Measurements from ENCODE around the gene MBNL1.
"Not testable (repeated sequence)": the region's sequence is repeated elsewhere in the genome, so short reads cannot be mapped to it uniquely, and the experiment has no call there.

MBNL1 gene

GRCh38 chr3:152319256-152319655 lies 50.5 kb downstream of the MBNL1 start:
- DNase-seq (ENCODE audit: low read depth in 3 of 3), result no peak

GRCh38 chr3:152319831-152320617 lies 51.3 kb downstream of the MBNL1 start:
- DNase-seq (ENCODE audit: low read depth in 3 of 3), result no peak

GRCh38 chr3:152321200-152321954 lies 52.6 kb downstream of the MBNL1 start:
- DNase-seq (ENCODE audit: low read depth in 3 of 3), result no peak

GRCh38 chr3:152321955-152322377 lies 53.2 kb downstream of the MBNL1 start:
- DNase-seq (ENCODE audit: low read depth in 3 of 3), result no peak

- DNase-seq (ENCODE audit: low read depth in 3 of 3), result no peak
Observed at GRCh38 chr3:152322756-152323155, 54.0 kb downstream of the MBNL1 start.

GRCh38 chr3:152323834-152324233 lies 55.1 kb downstream of the MBNL1 start:
- DNase-seq (ENCODE audit: low read depth in 3 of 3), result no peak

GRCh38 chr3:152325136-152325535 lies 56.4 kb downstream of the MBNL1 start:
- DNase-seq (ENCODE audit: low read depth in 3 of 3), result no peak

GRCh38 chr3:152327203-152327602 lies 58.5 kb downstream of the MBNL1 start:
- DNase-seq (ENCODE audit: low read depth in 3 of 3), result no peak

- no peak for DNase-seq (ENCODE audit: low read depth in 3 of 3)
Observed at GRCh38 chr3:152328841-152329240, 60.1 kb downstream of the MBNL1 start.

GRCh38 chr3:152330559-152330958 lies 61.8 kb downstream of the MBNL1 start:
- no peak for DNase-seq (ENCODE audit: low read depth in 3 of 3)

- no peak for DNase-seq (ENCODE audit: low read depth in 3 of 3)
Observed at GRCh38 chr3:152331018-152331541, 62.4 kb downstream of the MBNL1 start.

GRCh38 chr3:152331998-152332397 lies 63.3 kb downstream of the MBNL1 start:
- DNase-seq (ENCODE audit: low read depth in 3 of 3), result no peak

- no peak for DNase-seq (ENCODE audit: low read depth in 3 of 3)
Observed at GRCh38 chr3:152333928-152334327, 65.2 kb downstream of the MBNL1 start.

GRCh38 chr3:152334761-152335160 lies 66.0 kb downstream of the MBNL1 start:
- no peak for DNase-seq (ENCODE audit: low read depth in 3 of 3)

- DNase-seq (ENCODE audit: low read depth in 3 of 3), result no peak
Observed at GRCh38 chr3:152335273-152335672, 66.5 kb downstream of the MBNL1 start.

- not testable (repeated sequence) for DNase-seq (ENCODE audit: low read depth in 3 of 3)
Observed at GRCh38 chr3:152337337-152337736, 68.6 kb downstream of the MBNL1 start.

GRCh38 chr3:152338159-152338720 lies 69.5 kb downstream of the MBNL1 start:
- DNase-seq (ENCODE audit: low read depth in 3 of 3), result no peak

GRCh38 chr3:152339881-152340505 lies 71.3 kb downstream of the MBNL1 start:
- DNase-seq (ENCODE audit: low read depth in 3 of 3), result no peak

- DNase-seq (ENCODE audit: low read depth in 3 of 3), result no peak
Observed at GRCh38 chr3:152345233-152345632, 76.5 kb downstream of the MBNL1 start.

- no peak for DNase-seq (ENCODE audit: low read depth in 3 of 3)
Observed at GRCh38 chr3:152346058-152346457, 77.3 kb downstream of the MBNL1 start.

- DNase-seq (ENCODE audit: low read depth in 3 of 3), result no peak
Observed at GRCh38 chr3:152346740-152347139, 78.0 kb downstream of the MBNL1 start.
